Esophagus squamous epithelium (tissue), 4 donors: Measurements from ENCODE around the gene ATP2A3.

Experiments
- POLR2A ChIP-seq, 4 donors: fragments of 450-650 bp; IDR thresholded peaks; one replicate each; pipeline ENCODE4 v1.6.1; 2017; ENCODE audit warnings: antibody characterized with exemption in 4 of 4, mild to moderate bottlenecking in 4 of 4, moderate library complexity in 3 of 4
- TF ChIP-seq, protein P1 (sequence below), 6 experiments: fragments of 450-650 bp in 4 of 6; fragments of 200-600 bp in 2 of 6; sonication (generic) in 2 of 6; IDR thresholded peaks; one replicate each; pipeline ENCODE4 v1.5.1; 2016 to 2019; ENCODE audit warnings: antibody characterized with exemption in 6 of 6, mild to moderate bottlenecking in 4 of 6, moderate library complexity in 4 of 6

DNA sequence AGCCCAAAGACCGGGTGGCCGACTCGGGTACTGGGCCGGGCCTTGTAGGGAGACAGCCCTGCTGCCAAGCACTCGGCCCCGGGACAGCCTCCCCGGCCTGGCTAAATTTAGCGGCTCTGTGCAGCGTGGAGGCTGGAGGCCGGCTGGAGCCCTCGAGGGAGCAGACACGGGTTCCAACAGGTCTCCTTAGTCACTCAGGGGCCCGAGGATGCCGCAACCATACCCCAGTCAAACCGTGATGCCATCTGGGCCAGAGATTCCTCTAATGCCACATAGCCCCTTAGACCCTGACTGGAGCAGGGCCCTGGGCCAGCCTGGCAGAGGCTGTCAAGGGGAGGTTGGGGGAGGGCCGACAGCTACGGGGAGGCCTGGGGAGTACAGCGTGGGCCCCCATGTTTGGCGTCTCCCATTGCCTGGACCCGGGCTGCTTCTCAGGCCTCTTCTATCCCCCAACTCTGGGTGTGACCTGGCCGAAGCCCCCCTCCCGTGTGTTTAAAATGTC is 45.1 kb downstream of the ATP2A3 start:
- TF ChIP-seq, protein P1, sequence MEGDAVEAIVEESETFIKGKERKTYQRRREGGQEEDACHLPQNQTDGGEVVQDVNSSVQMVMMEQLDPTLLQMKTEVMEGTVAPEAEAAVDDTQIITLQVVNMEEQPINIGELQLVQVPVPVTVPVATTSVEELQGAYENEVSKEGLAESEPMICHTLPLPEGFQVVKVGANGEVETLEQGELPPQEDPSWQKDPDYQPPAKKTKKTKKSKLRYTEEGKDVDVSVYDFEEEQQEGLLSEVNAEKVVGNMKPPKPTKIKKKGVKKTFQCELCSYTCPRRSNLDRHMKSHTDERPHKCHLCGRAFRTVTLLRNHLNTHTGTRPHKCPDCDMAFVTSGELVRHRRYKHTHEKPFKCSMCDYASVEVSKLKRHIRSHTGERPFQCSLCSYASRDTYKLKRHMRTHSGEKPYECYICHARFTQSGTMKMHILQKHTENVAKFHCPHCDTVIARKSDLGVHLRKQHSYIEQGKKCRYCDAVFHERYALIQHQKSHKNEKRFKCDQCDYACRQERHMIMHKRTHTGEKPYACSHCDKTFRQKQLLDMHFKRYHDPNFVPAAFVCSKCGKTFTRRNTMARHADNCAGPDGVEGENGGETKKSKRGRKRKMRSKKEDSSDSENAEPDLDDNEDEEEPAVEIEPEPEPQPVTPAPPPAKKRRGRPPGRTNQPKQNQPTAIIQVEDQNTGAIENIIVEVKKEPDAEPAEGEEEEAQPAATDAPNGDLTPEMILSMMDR (IDR thresholded peaks at IDR 0.05), result no peak
- TF ChIP-seq POLR2A (IDR thresholded peaks at IDR 0.05), result no peak
